WTC11 (cell line): Measurements from ENCODE around the gene GNG2. TPM values are rescaled to one million over a fixed set of nuclear protein-coding genes. Genes with fewer than 3 reads are reported as not detected.

ENCODE experiments used
- ATAC-seq: fragments of 200-7000 bp; cut with Tn5 transposase; 2 replicates; pipeline ENCODE4 v1.10.0; 2021; ENCODE audit warnings: mild to moderate bottlenecking, moderate library complexity
- CTCF ChIA-PET: fragments of 300-600 bp; sonication (Branson Sonifier 250); formaldehyde crosslinking; loops from one replicate; lab custom pipeline; 2021; ENCODE audit warnings: antibody characterized with exemption; lab: Charles Lee
- POLR2A ChIA-PET: fragments of 350-600 bp; sonication (Branson Sonifier 250); formaldehyde crosslinking; loops from one replicate; lab custom pipeline; 2021; ENCODE audit warnings: antibody characterized with exemption; lab: Charles Lee
- DNase-seq: peaks from one replicate; pipeline ENCODE4 v3.0.0; 2021; ENCODE audit warnings: low spot score
- H3K27ac Mint-ChIP-seq: 2 replicates; pipeline ENCODE4 v1.8.0; 2021; ENCODE audit warnings: mixed read lengths
- H3K27me3 Mint-ChIP-seq: 2 replicates; pipeline ENCODE4 v1.8.0; 2021; ENCODE audit warnings: low read depth, mild to moderate bottlenecking, moderate library complexity, mixed read lengths
- H3K36me3 Mint-ChIP-seq: 2 replicates; pipeline ENCODE4 v1.8.0; 2021; ENCODE audit warnings: mixed read lengths
- H3K4me1 Mint-ChIP-seq: 2 replicates; pipeline ENCODE4 v1.8.0; 2022; ENCODE audit warnings: mixed read lengths
- H3K4me3 Mint-ChIP-seq: 2 replicates; pipeline ENCODE4 v1.8.0; 2021; ENCODE audit warnings: mild to moderate bottlenecking, moderate library complexity, mixed read lengths
- H3K9me3 Mint-ChIP-seq: 2 replicates; pipeline ENCODE4 v1.8.0; 2021; ENCODE audit warnings: mixed read lengths
- ATF6 ChIP-seq: sonication (generic); formaldehyde crosslinking; IDR thresholded peaks from 2 replicates; pipeline ENCODE4 v1.8.1; 2023; ENCODE audit warnings: mild to moderate bottlenecking, missing genetic modification reagents
- CREB1 ChIP-seq: sonication (generic); formaldehyde crosslinking; IDR thresholded peaks from 2 replicates; pipeline ENCODE4 v1.8.0; 2023; ENCODE audit warnings: mild to moderate bottlenecking, missing genetic modification reagents
- EMX1 ChIP-seq: fragments of 250-450 bp; sonication (Bioruptor Pico); IDR thresholded peaks from 2 replicates; pipeline ENCODE4 v1.8.0; 2021; ENCODE audit warnings: mild to moderate bottlenecking
- IRF2 ChIP-seq: sonication (generic); formaldehyde crosslinking; IDR thresholded peaks from 2 replicates; pipeline ENCODE4 v1.8.0; 2022; ENCODE audit warnings: low read depth, missing genetic modification reagents, borderline replicate concordance
- NR2C2 ChIP-seq: sonication (generic); formaldehyde crosslinking; IDR thresholded peaks from 2 replicates; pipeline ENCODE4 v1.8.0; 2022; ENCODE audit warnings: mild to moderate bottlenecking, missing genetic modification reagents
- RELA ChIP-seq: sonication (generic); formaldehyde crosslinking; IDR thresholded peaks from 2 replicates; pipeline ENCODE4 v1.8.1; 2022; ENCODE audit warnings: missing genetic modification reagents, mild to moderate bottlenecking, borderline replicate concordance
- RORB ChIP-seq: fragments of 250-450 bp; sonication (Bioruptor Pico); IDR thresholded peaks from 2 replicates; pipeline ENCODE4 v1.9.0; 2021; ENCODE audit warnings: mild to moderate bottlenecking
- SOX15 ChIP-seq: fragments of 250-450 bp; sonication (Bioruptor Pico); IDR thresholded peaks from 2 replicates; pipeline ENCODE4 v1.9.0; 2021; ENCODE audit warnings: mild to moderate bottlenecking
- SP1 ChIP-seq: sonication (generic); formaldehyde crosslinking; conservative IDR thresholded peaks from 2 replicates; pipeline ENCODE4 v1.8.1; 2022; ENCODE audit warnings: missing genetic modification reagents
- TCF7 ChIP-seq: sonication (generic); formaldehyde crosslinking; IDR thresholded peaks from 2 replicates; pipeline ENCODE4 v1.8.0; 2022; ENCODE audit warnings: mild to moderate bottlenecking, low read depth, missing genetic modification reagents, moderate library complexity
- TEAD1 ChIP-seq: sonication (generic); formaldehyde crosslinking; IDR thresholded peaks from 2 replicates; pipeline ENCODE4 v1.8.0; 2022; ENCODE audit warnings: mild to moderate bottlenecking, missing genetic modification reagents
- TP53 ChIP-seq: sonication (generic); formaldehyde crosslinking; IDR thresholded peaks from 2 replicates; pipeline ENCODE4 v1.8.1; 2023; ENCODE audit warnings: mild to moderate bottlenecking, missing genetic modification reagents
- ZBTB21 ChIP-seq: sonication (generic); formaldehyde crosslinking; IDR thresholded peaks from 2 replicates; pipeline ENCODE4 v1.8.1; 2023; ENCODE audit warnings: mild to moderate bottlenecking, missing genetic modification reagents, borderline replicate concordance
- ZNF281 ChIP-seq: sonication (generic); formaldehyde crosslinking; IDR thresholded peaks from 2 replicates; pipeline ENCODE4 v1.8.0; 2023; ENCODE audit warnings: mild to moderate bottlenecking, missing genetic modification reagents
- ZNF512 ChIP-seq: sonication (generic); formaldehyde crosslinking; IDR thresholded peaks from 2 replicates; pipeline ENCODE4 v1.8.1; 2022; ENCODE audit warnings: missing genetic modification reagents, borderline replicate concordance
- ZNF671 ChIP-seq: fragments of 250-450 bp; sonication (Bioruptor Pico); IDR thresholded peaks from 2 replicates; pipeline ENCODE4 v1.8.0; 2021; ENCODE audit warnings: mild to moderate bottlenecking
- ZSCAN18 ChIP-seq: fragments of 250-450 bp; sonication (Bioruptor Pico); IDR thresholded peaks from 2 replicates; pipeline ENCODE4 v2.1.2; 2022; ENCODE audit warnings: mild to moderate bottlenecking, moderate library complexity
- total RNA-seq: library from RNA; stranded (reverse); gene quantifications from 3 replicates; pipeline ENCODE4 v1.2.3, GENCODE V29; 2021

Gene GNG2
- total RNA-seq, 1 experiment from 2014 or later: 10.7 TPM

GRCh38 chr14:51816031-51816430 lies 44.4 kb upstream of the GNG2 start:
- Mint-ChIP-seq H3K27me3 (no peaks in the 10 kb centered on the region), H3K27ac (no peak overlapping the region), H3K4me3 (no peak overlapping the region), H3K9me3 (peaks cover 20% of the 10 kb centered on the region)
- CTCF ChIA-PET: interaction anchor here (1.0 kb wide), 1 partner anchor 40 kb away, joined by 4 read pairs; no protein-coding TSS in a partner anchor
- ATAC-seq: peak; percentile 39; the same call in 1 of the 2 replicates
- TF ChIP-seq CREB1 (no peak), NR2C2 (CRISPR knock-in tag) (no peak), SOX15 (CRISPR knock-in tag) (no peak), TCF7 (CRISPR knock-in tag) (no peak), TEAD1 (no peak), SP1 (CRISPR knock-in tag) (no peak), ATF6 (CRISPR knock-in tag) (no peak), ZBTB21 (CRISPR knock-in tag) (no peak), ZNF671 (CRISPR knock-in tag) (no peak), ZNF512 (CRISPR knock-in tag) (no peak)
- TF ChIP-seq, all 79 proteins: peak for 0
- no peak for DNase-seq
- Mint-ChIP-seq H3K4me1 (peaks cover 23% of the 10 kb centered on the region), H3K36me3 (peaks cover 8% of the 10 kb centered on the region)
- POLR2A ChIA-PET: no interaction called here

- ChIA-PET CTCF (no interaction called here), POLR2A (no interaction called here)
- TF ChIP-seq ZNF281 (CRISPR knock-in tag) (no peak), IRF2 (CRISPR knock-in tag) (no peak), TP53 (CRISPR knock-in tag) (no peak), RORB (CRISPR knock-in tag) (no peak), EMX1 (CRISPR knock-in tag) (no peak), RELA (CRISPR knock-in tag) (no peak), ZSCAN18 (CRISPR knock-in tag) (no peak)
- ATAC-seq (no peak), DNase-seq (no peak)
- peaks cover 8% of the 10 kb centered on the region for H3K36me3 Mint-ChIP-seq
- H3K9me3 Mint-ChIP-seq: peaks cover 20% of the 10 kb centered on the region
- H3K27ac Mint-ChIP-seq: no peak overlapping the region
- no peaks in the 10 kb centered on the region for H3K27me3 Mint-ChIP-seq
- no peak overlapping the region for H3K4me3 Mint-ChIP-seq
- H3K4me1 Mint-ChIP-seq: peaks cover 23% of the 10 kb centered on the region
These were observed 43.1 kb upstream of the GNG2 start for GRCh38 chr14:51817326-51817725.
